MCF 10A (cell line): ENCODE results near the gene CACNA1H. TPM values are rescaled to one million over a fixed set of nuclear protein-coding genes. Genes with fewer than 3 reads are reported as not detected.

ENCODE experiments used
- BruUV-seq: library from RNA; stranded (reverse); fragments of 400-500 nt; replicated peaks from 2 replicates; lab custom pipeline; 2021; lab: Mats Ljungman, UMichigan
- CTCF ChIA-PET: fragments of 300-600 bp; sonication (Branson Sonifier 250); formaldehyde crosslinking; extraction: SDS; loops from one replicate; lab custom pipeline; 2021; ENCODE audit warnings: antibody characterized with exemption, inconsistent platforms; lab: Yijun Ruan, JAX
- POLR2A ChIA-PET: fragments of 300-600, 350-650 bp; sonication (Branson Sonifier 250); formaldehyde crosslinking; extraction: SDS; loops from one replicate; lab custom pipeline; 2020; ENCODE audit warnings: antibody characterized with exemption, inconsistent platforms; lab: Yijun Ruan, JAX
- DNase-seq: peaks from one replicate; pipeline ENCODE4 v3.0.0-alpha.2; 2018; ENCODE audit not compliant: unreplicated experiment
- H3K27ac Mint-ChIP-seq: one replicate; pipeline ENCODE4 v1.8.0; 2022; ENCODE audit warnings: mild to moderate bottlenecking, low read depth, mixed read lengths; ENCODE audit not compliant: unreplicated experiment
- H3K27me3 Mint-ChIP-seq: one replicate; pipeline ENCODE4 v1.8.0; 2022; ENCODE audit warnings: mixed read lengths; ENCODE audit not compliant: insufficient read depth, unreplicated experiment
- H3K36me3 Mint-ChIP-seq: one replicate; pipeline ENCODE4 v1.8.0; 2022; ENCODE audit warnings: mild to moderate bottlenecking, moderate library complexity, mixed read lengths; ENCODE audit not compliant: insufficient read depth, unreplicated experiment
- H3K4me1 Mint-ChIP-seq: one replicate; pipeline ENCODE4 v1.8.0; 2022; ENCODE audit warnings: mixed read lengths; ENCODE audit not compliant: insufficient read depth, unreplicated experiment
- H3K4me3 Mint-ChIP-seq: one replicate; pipeline ENCODE4 v1.8.0; 2022; ENCODE audit warnings: mild to moderate bottlenecking, moderate library complexity, mixed read lengths; ENCODE audit not compliant: unreplicated experiment
- H3K9me3 Mint-ChIP-seq: one replicate; pipeline ENCODE4 v1.8.0; 2022; ENCODE audit warnings: mixed read lengths; ENCODE audit not compliant: unreplicated experiment
- CTCF ChIP-seq: fragments of 200-600 bp; IDR thresholded peaks from one replicate; pipeline ENCODE4 v1.8.0; 2022; ENCODE audit warnings: antibody characterized with exemption, mild to moderate bottlenecking; ENCODE audit not compliant: unreplicated experiment
- intact Hi-C: fragments of 100-400 bp; cut with micrococcal nuclease; formaldehyde crosslinking; loops from 2 replicates; pipeline ENCODE4 v1.14.1; 2022
- total RNA-seq: library from RNA; stranded (reverse); gene quantifications from 2 replicates; pipeline ENCODE4 v1.2.3, GENCODE V29; 2022

CACNA1H gene
- total RNA-seq, 1 experiment from 2014 or later = not detected

DNA sequence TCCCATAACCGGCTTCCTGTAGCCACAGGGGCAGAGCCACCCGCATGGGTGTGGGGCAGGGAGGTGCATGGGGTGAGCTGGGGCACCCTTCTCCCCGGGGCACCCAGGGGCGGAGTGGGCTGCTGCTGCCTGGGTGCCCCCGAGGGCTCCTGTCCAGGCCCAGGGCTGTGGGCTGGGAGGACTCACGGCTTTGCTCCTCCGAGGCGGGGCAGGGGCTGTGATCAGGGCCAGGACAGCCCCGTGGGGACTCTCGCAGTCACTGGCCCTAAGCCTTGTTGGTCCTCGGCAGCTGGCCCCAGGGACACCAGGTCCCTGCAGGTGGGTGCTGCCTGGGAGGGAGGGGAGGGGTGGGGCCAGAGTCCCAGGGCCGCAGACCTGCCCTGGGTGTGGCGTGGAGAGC, 19.7 kb downstream of the CACNA1H start:
- no peak for TF ChIP-seq CTCF
- H3K27ac Mint-ChIP-seq = no peak overlapping the region
- ChIA-PET POLR2A (no interaction called here), CTCF (no interaction called here)
- no peaks in the 10 kb centered on the region for H3K4me1 Mint-ChIP-seq
- no TSS peak for BruUV-seq
- H3K27me3 Mint-ChIP-seq = peaks cover 13% of the 10 kb centered on the region
- no peaks in the 10 kb centered on the region for H3K9me3 Mint-ChIP-seq
- H3K36me3 Mint-ChIP-seq = no peaks in the 10 kb centered on the region
- no peak for DNase-seq
- intact Hi-C loops = no loop called here
- H3K4me3 Mint-ChIP-seq = no peak overlapping the region

- H3K36me3 Mint-ChIP-seq = no peaks in the 10 kb centered on the region
- DNase-seq = no peak
- H3K27me3 Mint-ChIP-seq = peaks cover 13% of the 10 kb centered on the region
- no peaks in the 10 kb centered on the region for H3K4me1 Mint-ChIP-seq
- no peak overlapping the region for H3K27ac Mint-ChIP-seq
- H3K4me3 Mint-ChIP-seq = no peak overlapping the region
- BruUV-seq = no TSS peak
- CTCF ChIA-PET = interaction anchor here (0.6 kb wide), 1 partner anchor 27 kb away, joined by 3 read pairs; no protein-coding TSS in a partner anchor
- no peak for TF ChIP-seq CTCF
- intact Hi-C loops = no loop called here
- no peaks in the 10 kb centered on the region for H3K9me3 Mint-ChIP-seq
- POLR2A ChIA-PET = interaction anchor here (0.7 kb wide), 1 partner anchor 28 kb away, joined by 3 read pairs; no protein-coding TSS in a partner anchor
Measured at GRCh38 chr16:1173788-1174451, 21.0 kb downstream of the CACNA1H start.

DNA sequence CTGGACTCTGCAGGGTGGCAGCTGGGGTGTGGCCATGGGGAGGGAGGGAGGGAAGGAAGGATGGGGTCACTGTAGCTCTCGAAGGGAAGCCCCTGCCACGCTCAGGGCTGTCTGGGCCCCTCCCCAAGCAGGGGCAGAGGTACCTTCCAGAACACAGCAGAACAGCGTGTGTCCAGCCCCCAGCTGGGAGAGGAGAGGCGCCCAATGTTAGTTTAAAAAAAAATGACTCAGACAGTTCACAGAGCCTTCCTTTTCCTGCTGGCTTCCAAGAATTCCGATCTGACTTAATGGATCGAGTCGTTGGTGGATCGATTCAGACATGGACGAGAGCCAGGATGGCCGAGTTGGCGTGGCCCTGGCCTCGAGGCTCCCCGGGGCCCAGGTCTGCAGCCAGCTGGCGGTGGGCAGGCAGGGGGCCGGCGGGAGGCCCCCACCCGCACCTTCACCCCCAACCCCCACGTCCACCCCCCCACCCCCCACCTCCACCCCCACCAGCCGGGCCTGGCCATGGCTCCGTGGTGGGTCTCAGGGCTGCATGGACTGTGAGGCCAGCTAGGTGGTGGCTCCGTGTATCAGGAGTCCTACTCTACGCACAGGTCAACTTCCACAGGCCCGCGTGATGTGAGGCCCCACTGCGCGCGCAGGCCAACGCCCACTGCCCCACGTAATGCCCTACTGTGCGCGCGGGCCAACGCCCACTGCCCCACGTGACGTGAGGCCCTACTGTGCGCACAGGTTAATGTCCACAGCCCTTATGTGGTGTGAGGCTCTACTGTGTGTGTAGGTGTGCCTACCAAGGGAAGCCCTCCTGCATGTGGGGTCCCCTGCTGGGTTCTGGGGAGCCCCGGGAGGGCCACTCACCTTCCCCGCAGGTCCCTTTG, 21.8 kb downstream of the CACNA1H start:
- TF ChIP-seq CTCF = no peak
- ChIA-PET POLR2A (interaction anchor here (0.7 kb wide), 1 partner anchor 27 kb away, joined by 3 read pairs; no protein-coding TSS in a partner anchor), CTCF (interaction anchor here (0.6 kb wide), 1 partner anchor 26 kb away, joined by 3 read pairs; no protein-coding TSS in a partner anchor)
- H3K9me3 Mint-ChIP-seq = no peaks in the 10 kb centered on the region
- no peak for DNase-seq
- H3K4me3 Mint-ChIP-seq = no peak overlapping the region
- BruUV-seq = no TSS peak
- H3K27ac Mint-ChIP-seq = no peak overlapping the region
- peaks cover 13% of the 10 kb centered on the region for H3K27me3 Mint-ChIP-seq
- H3K36me3 Mint-ChIP-seq = no peaks in the 10 kb centered on the region
- H3K4me1 Mint-ChIP-seq = no peaks in the 10 kb centered on the region
- intact Hi-C loops = no loop called here

GRCh38 chr16:1175566-1176279, 22.8 kb downstream of the CACNA1H start:
- TF ChIP-seq CTCF = no peak
- BruUV-seq = no TSS peak
- POLR2A ChIA-PET = no interaction called here
- Mint-ChIP-seq H3K36me3 (no peaks in the 10 kb centered on the region), H3K4me3 (no peak overlapping the region), H3K27ac (no peak overlapping the region), H3K27me3 (peaks cover 6% of the 10 kb centered on the region), H3K4me1 (no peaks in the 10 kb centered on the region), H3K9me3 (no peaks in the 10 kb centered on the region)
- CTCF ChIA-PET = no interaction called here
- intact Hi-C loops = no loop called here
- DNase-seq = no peak
